PC-3 (cell line): ENCODE data around the gene SEMA6B.
"Not testable (repeated sequence)": the region's sequence is repeated elsewhere in the genome, so short reads cannot be mapped to it uniquely, and the experiment has no call there.

ENCODE experiments used
- EZH2 ChIP-seq: fragments of 300-600 bp; sonication (generic); IDR thresholded peaks from one replicate; pipeline ENCODE4 v1.6.1; 2017; ENCODE audit warnings: antibody characterized with exemption, mild to moderate bottlenecking, low read length; ENCODE audit not compliant: unreplicated experiment
- TF ChIP-seq, protein P1 (sequence below): fragments of 300-600 bp; sonication (generic); conservative IDR thresholded peaks from 2 replicates; pipeline ENCODE4 v1.5.1; 2017; ENCODE audit warnings: antibody characterized with exemption, low read depth, mild to moderate bottlenecking, low read length

DNA sequence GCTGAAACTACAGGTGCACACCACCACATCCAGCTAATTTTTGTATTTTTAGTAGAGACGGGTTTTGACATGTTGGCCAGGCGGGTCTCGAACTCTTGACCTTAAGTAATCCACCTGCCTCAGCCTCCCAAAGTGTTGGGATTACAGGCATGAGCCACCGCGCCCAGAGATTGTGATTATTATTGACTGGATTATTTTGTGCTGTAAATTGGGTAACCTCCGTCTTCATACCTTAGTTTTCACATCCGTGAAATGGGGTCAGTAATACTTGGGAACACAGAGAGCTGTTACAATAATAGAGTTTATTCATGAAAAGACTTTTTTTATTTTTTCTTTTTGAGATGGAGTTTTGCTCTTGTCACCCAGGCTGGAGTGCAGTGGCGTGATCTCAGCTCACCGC, 35.7 kb upstream of the SEMA6B start:
- TF ChIP-seq, protein P1, sequence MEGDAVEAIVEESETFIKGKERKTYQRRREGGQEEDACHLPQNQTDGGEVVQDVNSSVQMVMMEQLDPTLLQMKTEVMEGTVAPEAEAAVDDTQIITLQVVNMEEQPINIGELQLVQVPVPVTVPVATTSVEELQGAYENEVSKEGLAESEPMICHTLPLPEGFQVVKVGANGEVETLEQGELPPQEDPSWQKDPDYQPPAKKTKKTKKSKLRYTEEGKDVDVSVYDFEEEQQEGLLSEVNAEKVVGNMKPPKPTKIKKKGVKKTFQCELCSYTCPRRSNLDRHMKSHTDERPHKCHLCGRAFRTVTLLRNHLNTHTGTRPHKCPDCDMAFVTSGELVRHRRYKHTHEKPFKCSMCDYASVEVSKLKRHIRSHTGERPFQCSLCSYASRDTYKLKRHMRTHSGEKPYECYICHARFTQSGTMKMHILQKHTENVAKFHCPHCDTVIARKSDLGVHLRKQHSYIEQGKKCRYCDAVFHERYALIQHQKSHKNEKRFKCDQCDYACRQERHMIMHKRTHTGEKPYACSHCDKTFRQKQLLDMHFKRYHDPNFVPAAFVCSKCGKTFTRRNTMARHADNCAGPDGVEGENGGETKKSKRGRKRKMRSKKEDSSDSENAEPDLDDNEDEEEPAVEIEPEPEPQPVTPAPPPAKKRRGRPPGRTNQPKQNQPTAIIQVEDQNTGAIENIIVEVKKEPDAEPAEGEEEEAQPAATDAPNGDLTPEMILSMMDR = not testable (repeated sequence)
- not testable (repeated sequence) for TF ChIP-seq EZH2
